HEK293 (cell line): ENCODE results near the gene RND1.

Experiments
- PRDM10 ChIP-seq: fragments of 450-650 bp; formaldehyde crosslinking; IDR thresholded peaks from 2 replicates; pipeline ENCODE4 v1.5.1; 2016; ENCODE audit warnings: missing biosample characterization, missing genetic modification characterization
- SALL2 ChIP-seq: fragments of 450-650 bp; formaldehyde crosslinking; IDR thresholded peaks from 2 replicates; pipeline ENCODE4 v1.5.0; 2017; ENCODE audit warnings: missing biosample characterization, mild to moderate bottlenecking, missing genetic modification characterization, borderline replicate concordance
- YY1 ChIP-seq: fragments of 450-650 bp; formaldehyde crosslinking; IDR thresholded peaks from 2 replicates; pipeline ENCODE4 v1.5.1; 2018; ENCODE audit warnings: missing biosample characterization, missing genetic modification characterization
- ZBTB17 ChIP-seq: fragments of 450-650 bp; formaldehyde crosslinking; IDR thresholded peaks from 2 replicates; pipeline ENCODE4 v1.5.1; 2016; ENCODE audit warnings: missing biosample characterization, missing genetic modification characterization
- ZFP69B ChIP-seq: fragments of 450-650 bp; formaldehyde crosslinking; IDR thresholded peaks from 2 replicates; pipeline ENCODE4 v1.5.1; 2016; ENCODE audit warnings: missing biosample characterization, missing genetic modification characterization
- ZNF146 ChIP-seq: fragments of 450-650 bp; formaldehyde crosslinking; IDR thresholded peaks from 2 replicates; pipeline ENCODE4 v1.5.1; 2016; ENCODE audit warnings: missing biosample characterization, missing genetic modification characterization
- ZNF169 ChIP-seq: fragments of 450-650 bp; formaldehyde crosslinking; IDR thresholded peaks from 2 replicates; pipeline ENCODE4 v1.5.1; 2016; ENCODE audit warnings: missing biosample characterization, missing genetic modification characterization
- ZNF184 ChIP-seq: fragments of 450-650 bp; IDR thresholded peaks from 2 replicates; pipeline ENCODE4 v1.5.1; 2018; ENCODE audit warnings: missing biosample characterization, mild to moderate bottlenecking, missing genetic modification characterization
- ZNF214 ChIP-seq: fragments of 450-650 bp; formaldehyde crosslinking; IDR thresholded peaks from 2 replicates; pipeline ENCODE4 v1.5.1; 2017; ENCODE audit warnings: missing biosample characterization, mild to moderate bottlenecking, missing genetic modification characterization, borderline replicate concordance
- ZNF302 ChIP-seq: fragments of 450-650 bp; formaldehyde crosslinking; IDR thresholded peaks from 2 replicates; pipeline ENCODE4 v1.5.1; 2016; ENCODE audit warnings: missing biosample characterization, missing genetic modification characterization, low read depth
- ZNF473 ChIP-seq: fragments of 450-650 bp; formaldehyde crosslinking; IDR thresholded peaks from 2 replicates; pipeline ENCODE4 v1.5.1; 2017; ENCODE audit warnings: missing biosample characterization, missing genetic modification characterization
- ZNF529 ChIP-seq: fragments of 450-650 bp; formaldehyde crosslinking; IDR thresholded peaks from 2 replicates; pipeline ENCODE4 v1.5.1; 2017; ENCODE audit warnings: missing genetic modification characterization, missing biosample characterization; ENCODE audit not compliant: insufficient replicate concordance
- ZNF560 ChIP-seq: fragments of 450-650 bp; formaldehyde crosslinking; IDR thresholded peaks from 2 replicates; pipeline ENCODE4 v1.5.1; 2017; ENCODE audit warnings: missing biosample characterization, missing genetic modification characterization, borderline replicate concordance
- ZNF585B ChIP-seq: fragments of 450-650 bp; formaldehyde crosslinking; IDR thresholded peaks from 2 replicates; pipeline ENCODE4 v1.5.1; 2016; ENCODE audit warnings: missing biosample characterization, missing genetic modification characterization
- ZNF626 ChIP-seq: fragments of 450-650 bp; sonication (Bioruptor Pico); formaldehyde crosslinking; IDR thresholded peaks from 2 replicates; pipeline ENCODE4 v1.5.1; 2018; ENCODE audit warnings: missing biosample characterization, missing genetic modification characterization, inconsistent platforms
- ZNF777 ChIP-seq: fragments of 450-650 bp; formaldehyde crosslinking; IDR thresholded peaks from 2 replicates; pipeline ENCODE4 v1.5.1; 2017; ENCODE audit warnings: missing biosample characterization, missing genetic modification characterization, borderline replicate concordance
- ZNF830 ChIP-seq: fragments of 450-650 bp; IDR thresholded peaks from 2 replicates; pipeline ENCODE4 v1.5.0; 2018; ENCODE audit warnings: missing biosample characterization, missing genetic modification characterization, low read depth, mild to moderate bottlenecking, moderate library complexity
- ZSCAN18 ChIP-seq: fragments of 450-650 bp; formaldehyde crosslinking; IDR thresholded peaks from 2 replicates; pipeline ENCODE4 v1.5.1; 2016; ENCODE audit warnings: missing biosample characterization, missing genetic modification characterization
- TF ChIP-seq, protein P1 (sequence below): fragments of 450-650 bp; formaldehyde crosslinking; IDR thresholded peaks from 2 replicates; pipeline ENCODE4 v1.5.1; 2017; ENCODE audit warnings: missing biosample characterization, missing genetic modification characterization
- TF ChIP-seq, protein P2 (sequence below): fragments of 450-650 bp; formaldehyde crosslinking; IDR thresholded peaks from 2 replicates; pipeline ENCODE4 v1.5.1; 2016; ENCODE audit warnings: missing biosample characterization, missing genetic modification characterization
- TF ChIP-seq, protein P3 (sequence below): fragments of 450-650 bp; formaldehyde crosslinking; IDR thresholded peaks from 2 replicates; pipeline ENCODE4 v1.5.1; 2016; ENCODE audit warnings: missing biosample characterization, missing genetic modification characterization, low read depth
- TF ChIP-seq, protein P4 (sequence below): fragments of 450-650 bp; formaldehyde crosslinking; IDR thresholded peaks from 2 replicates; pipeline ENCODE4 v1.5.1; 2016; ENCODE audit warnings: missing biosample characterization, missing genetic modification characterization

Gene RND1

DNA sequence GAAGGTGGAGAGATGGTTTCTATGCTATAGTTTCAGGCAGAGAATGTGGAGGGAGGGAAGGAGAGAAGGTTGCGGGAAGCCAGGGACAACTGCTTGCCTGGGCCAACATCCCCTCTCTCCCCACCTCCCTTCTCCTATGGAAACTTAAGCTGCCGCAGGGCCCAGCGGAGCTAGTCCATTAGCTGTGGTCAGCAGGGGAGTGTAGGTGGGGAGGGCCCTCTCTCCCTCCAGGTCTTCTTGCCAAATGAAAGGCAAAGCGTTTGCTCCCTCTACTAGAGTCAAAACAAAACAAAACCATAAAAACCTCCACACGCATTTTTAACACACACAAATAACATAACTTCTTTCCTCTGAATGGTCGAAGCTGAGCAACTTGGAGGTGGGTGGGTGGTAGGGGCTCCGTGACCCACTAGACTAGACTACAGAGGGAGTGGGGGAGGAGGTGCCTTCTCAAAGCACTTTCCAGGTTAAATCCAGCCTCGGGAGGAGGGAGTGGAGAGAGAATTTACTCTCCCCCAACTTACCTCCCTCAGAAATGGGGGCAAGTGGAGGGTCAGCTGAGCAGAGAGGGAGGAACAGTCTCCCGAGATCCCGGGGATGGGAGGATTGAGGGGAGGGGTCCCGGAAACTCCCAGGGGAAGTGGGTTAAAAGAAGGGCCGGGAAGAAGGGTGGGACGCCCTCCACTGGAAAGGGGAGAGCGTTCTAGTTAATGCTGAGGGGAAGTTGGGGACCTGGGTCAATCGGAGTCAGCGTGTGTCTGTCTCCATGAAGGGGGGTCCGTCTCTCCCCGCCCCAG lies 52.0 kb downstream of the RND1 start (continued):
- TF ChIP-seq, protein P1, sequence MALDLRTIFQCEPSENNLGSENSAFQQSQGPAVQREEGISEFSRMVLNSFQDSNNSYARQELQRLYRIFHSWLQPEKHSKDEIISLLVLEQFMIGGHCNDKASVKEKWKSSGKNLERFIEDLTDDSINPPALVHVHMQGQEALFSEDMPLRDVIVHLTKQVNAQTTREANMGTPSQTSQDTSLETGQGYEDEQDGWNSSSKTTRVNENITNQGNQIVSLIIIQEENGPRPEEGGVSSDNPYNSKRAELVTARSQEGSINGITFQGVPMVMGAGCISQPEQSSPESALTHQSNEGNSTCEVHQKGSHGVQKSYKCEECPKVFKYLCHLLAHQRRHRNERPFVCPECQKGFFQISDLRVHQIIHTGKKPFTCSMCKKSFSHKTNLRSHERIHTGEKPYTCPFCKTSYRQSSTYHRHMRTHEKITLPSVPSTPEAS (tag by site-specific recombination) = no peak
- TF ChIP-seq, protein P2, sequence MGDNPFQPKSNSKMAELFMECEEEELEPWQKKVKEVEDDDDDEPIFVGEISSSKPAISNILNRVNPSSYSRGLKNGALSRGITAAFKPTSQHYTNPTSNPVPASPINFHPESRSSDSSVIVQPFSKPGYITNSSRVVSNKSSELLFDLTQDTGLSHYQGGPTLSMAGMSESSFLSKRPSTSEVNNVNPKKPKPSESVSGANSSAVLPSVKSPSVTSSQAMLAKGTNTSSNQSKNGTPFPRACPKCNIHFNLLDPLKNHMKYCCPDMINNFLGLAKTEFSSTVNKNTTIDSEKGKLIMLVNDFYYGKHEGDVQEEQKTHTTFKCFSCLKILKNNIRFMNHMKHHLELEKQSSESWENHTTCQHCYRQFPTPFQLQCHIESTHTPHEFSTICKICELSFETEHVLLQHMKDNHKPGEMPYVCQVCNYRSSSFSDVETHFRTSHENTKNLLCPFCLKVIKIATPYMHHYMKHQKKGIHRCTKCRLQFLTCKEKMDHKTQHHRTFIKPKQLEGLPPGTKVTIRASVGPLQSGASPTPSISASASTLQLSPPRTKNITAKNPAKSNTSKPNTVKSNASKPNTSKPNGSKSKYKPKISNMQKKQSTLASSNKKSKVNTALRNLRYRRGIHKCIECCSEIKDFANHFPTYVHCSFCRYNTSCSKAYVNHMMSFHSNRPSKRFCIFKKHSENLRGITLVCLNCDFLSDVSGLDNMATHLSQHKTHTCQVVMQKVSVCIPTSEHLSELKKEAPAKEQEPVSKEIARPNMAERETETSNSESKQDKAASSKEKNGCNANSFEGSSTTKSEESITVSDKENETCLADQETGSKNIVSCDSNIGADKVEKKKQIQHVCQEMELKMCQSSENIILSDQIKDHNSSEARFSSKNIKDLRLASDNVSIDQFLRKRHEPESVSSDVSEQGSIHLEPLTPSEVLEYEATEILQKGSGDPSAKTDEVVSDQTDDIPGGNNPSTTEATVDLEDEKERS (tag by site-specific recombination) = no peak
- TF ChIP-seq ZNF560 (tag by site-specific recombination) (no peak), YY1 (tag by site-specific recombination) (no peak), SALL2 (tag by site-specific recombination) (no peak), PRDM10 (peak; percentile 81), ZNF302 (tag by site-specific recombination) (no peak), ZNF830 (tag by site-specific recombination) (no peak), ZNF146 (tag by site-specific recombination) (no peak), ZNF169 (no peak), ZNF473 (no peak), ZFP69B (tag by site-specific recombination) (no peak), ZNF184 (tag by site-specific recombination) (no peak), ZNF626 (no peak), ZSCAN18 (no peak), ZNF214 (tag by site-specific recombination) (no peak), ZBTB17 (tag by site-specific recombination) (no peak), ZNF529 (tag by site-specific recombination) (no peak), ZNF777 (no peak), ZNF585B (tag by site-specific recombination) (no peak)
- TF ChIP-seq, protein P3, sequence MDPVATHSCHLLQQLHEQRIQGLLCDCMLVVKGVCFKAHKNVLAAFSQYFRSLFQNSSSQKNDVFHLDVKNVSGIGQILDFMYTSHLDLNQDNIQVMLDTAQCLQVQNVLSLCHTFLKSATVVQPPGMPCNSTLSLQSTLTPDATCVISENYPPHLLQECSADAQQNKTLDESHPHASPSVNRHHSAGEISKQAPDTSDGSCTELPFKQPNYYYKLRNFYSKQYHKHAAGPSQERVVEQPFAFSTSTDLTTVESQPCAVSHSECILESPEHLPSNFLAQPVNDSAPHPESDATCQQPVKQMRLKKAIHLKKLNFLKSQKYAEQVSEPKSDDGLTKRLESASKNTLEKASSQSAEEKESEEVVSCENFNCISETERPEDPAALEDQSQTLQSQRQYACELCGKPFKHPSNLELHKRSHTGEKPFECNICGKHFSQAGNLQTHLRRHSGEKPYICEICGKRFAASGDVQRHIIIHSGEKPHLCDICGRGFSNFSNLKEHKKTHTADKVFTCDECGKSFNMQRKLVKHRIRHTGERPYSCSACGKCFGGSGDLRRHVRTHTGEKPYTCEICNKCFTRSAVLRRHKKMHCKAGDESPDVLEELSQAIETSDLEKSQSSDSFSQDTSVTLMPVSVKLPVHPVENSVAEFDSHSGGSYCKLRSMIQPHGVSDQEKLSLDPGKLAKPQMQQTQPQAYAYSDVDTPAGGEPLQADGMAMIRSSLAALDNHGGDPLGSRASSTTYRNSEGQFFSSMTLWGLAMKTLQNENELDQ (tag by site-specific recombination) = no peak
- TF ChIP-seq, protein P4, sequence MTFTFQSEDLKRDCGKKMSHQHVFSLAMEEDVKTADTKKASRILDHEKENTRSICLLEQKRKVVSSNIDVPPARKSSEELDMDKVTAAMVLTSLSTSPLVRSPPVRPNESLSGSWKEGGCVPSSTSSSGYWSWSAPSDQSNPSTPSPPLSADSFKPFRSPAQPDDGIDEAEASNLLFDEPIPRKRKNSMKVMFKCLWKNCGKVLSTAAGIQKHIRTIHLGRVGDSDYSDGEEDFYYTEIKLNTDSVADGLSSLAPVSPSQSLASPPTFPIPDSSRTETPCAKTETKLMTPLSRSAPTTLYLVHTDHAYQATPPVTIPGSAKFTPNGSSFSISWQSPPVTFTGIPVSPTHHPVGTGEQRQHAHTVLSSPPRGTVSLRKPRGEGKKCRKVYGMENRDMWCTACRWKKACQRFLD (tag by site-specific recombination) = no peak
